MM.1S (cell line): ENCODE results near the gene CXCR5.

ENCODE experiments used
- CTCF ChIP-seq: fragments of 300-600 bp; sonication (generic); IDR thresholded peaks from 2 replicates; pipeline ENCODE4 v1.5.1; 2016; ENCODE audit warnings: antibody characterized with exemption, low read length, mixed read lengths
- EZH2 ChIP-seq: fragments of 300-600 bp; sonication (generic); optimal IDR thresholded peaks from 2 replicates; pipeline ENCODE3; 2017; ENCODE audit warnings: low read depth, mild to moderate bottlenecking, antibody characterized with exemption, low read length, mixed read lengths
- EZH2phosphoT487 ChIP-seq: fragments of 300-600 bp; sonication (generic); IDR thresholded peaks from 2 replicates; pipeline ENCODE4 v1.6.1; 2018; ENCODE audit warnings: antibody characterized with exemption, low read length

GRCh38 chr11:118918686-118919280 is 35.1 kb downstream of the CXCR5 start:
- TF ChIP-seq CTCF (no peak), EZH2 (no peak), EZH2phosphoT487 (no peak)
